Activated CD4-positive, alpha-beta T cell treated with anti-CD3 and anti-CD28 coated beads for 24 hours (primary cell): ENCODE data around the gene DMTF1.
A peak's percentile ranks its signal among the peaks of the same experiment; 100 is the strongest.
"Not testable (repeated sequence)": the region's sequence is repeated elsewhere in the genome, so short reads cannot be mapped to it uniquely, and the experiment has no call there.

Source experiments
- DNase-seq, 2 donors: peaks; one replicate each; pipeline ENCODE4 v3.0.0-alpha.2; 2020; ENCODE audit warnings: low read depth in 2 of 2

Gene DMTF1

GRCh38 chr7:87152112-87152896 lies at the start of gene DMTF1:
Gene DMTF1 (plus strand): TSS chr7:87152453. CDS start chr7:87164942, 12,489 bp downstream.
- DNase-seq = peak; percentile 77 to 82

DNA sequence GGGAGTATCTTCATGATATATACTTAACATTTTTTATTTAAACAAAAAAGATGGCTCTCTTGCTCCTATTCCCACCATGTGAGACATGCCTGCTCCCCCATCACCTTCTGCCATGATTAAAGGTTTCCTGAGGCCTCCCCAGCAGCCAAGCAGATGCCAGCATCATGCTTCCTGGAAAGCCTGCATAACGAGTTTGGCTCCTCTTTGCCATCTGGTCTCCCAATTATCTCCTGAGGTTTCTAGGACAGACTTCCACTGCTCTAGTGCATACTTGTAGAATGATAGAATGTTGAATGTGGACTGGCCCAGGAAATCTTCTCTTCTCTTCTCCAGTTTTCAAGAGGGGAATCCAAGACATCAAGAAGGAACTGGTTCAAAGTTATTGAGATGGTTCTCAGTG lies 46.9 kb upstream of the DMTF1 start:
- no peak for DNase-seq

- DNase-seq = no peak
These were observed 45.2 kb upstream of the DMTF1 start for GRCh38 chr7:87106974-87107612.

GRCh38 chr7:87107949-87108776 lies 44.1 kb upstream of the DMTF1 start:
- DNase-seq = no peak

DNA sequence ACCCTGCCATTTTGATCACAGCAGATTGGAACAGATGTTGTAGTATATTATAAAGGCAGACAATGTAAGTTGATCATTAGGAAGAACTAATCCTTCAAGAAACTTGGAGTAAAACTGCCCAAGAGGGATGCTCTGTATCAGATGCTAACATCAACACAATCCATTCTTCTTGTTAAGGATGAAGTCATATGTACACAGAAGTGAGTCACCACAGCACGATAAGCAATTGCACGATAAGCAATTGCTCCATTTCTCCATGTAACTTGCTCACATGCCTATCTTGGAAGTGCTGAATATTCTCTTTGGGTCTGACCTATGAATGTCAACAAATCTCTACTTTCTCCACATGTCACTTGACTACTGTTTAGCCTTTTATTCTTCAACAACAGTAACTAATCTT lies 41.5 kb upstream of the DMTF1 start:
- DNase-seq = no peak

DNA sequence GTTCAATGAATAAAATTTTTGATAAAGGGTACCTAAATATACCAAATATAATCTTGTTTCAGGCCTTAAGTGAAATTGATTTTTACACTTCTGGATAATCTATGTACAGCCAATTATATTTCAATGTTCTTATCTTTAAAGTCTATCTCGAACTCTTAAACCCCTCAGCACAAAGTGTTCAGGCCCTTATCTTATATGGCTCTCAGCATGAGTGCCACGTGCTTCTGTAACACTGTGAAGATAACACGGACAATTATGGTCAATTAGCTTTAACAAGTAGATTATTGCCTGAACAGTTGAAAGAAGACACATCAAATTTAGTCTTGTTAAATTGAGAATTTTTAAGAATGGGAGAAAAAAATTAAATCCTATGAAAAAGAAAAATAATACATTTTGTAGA lies 40.4 kb upstream of the DMTF1 start:
- DNase-seq = no peak

DNA sequence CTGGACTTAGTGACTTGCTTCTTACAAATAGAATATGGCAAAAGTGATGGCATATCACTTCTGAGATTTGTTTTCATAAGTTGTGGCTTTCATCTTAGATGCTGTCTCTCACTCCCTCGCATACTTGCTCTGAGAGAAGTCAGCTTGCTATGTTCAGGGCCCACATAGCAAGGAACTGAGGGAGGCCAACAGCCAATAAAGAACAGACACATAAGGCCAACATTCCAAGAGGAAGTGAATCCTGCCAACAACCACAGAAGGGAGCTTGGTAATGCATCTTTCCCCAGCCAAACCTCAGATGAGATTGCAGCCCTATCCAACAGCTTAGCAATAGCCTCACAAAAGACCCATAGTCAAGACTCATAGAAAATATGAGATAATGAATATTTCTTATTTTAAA lies 39.2 kb upstream of the DMTF1 start:
- DNase-seq = no peak

DNA sequence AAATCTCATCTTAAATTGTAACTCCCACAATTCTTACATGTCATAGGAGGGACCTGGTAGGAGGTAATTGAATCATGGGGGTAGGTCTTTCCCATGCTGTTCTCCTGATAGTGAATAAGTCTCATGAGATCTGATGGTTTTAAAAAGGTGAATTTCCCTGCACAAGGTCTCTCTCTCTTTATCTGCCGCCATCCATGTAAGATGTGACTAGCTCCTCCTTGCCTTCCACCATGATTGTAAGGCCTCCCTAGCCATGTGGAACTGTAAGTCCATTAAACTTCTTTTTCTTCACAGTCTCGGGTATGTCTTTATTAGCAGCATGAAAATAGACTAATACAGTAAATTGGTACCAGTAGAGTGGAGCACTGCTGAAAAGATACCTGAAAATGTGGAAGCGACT lies 38.3 kb upstream of the DMTF1 start:
- not testable (repeated sequence) for DNase-seq

- DNase-seq = not testable (repeated sequence)
These were observed 36.5 kb upstream of the DMTF1 start for GRCh38 chr7:87115772-87116171.

GRCh38 chr7:87116315-87116714 lies 35.9 kb upstream of the DMTF1 start:
- no peak for DNase-seq

GRCh38 chr7:87119581-87119980 lies 32.7 kb upstream of the DMTF1 start:
- DNase-seq = no peak

DNA sequence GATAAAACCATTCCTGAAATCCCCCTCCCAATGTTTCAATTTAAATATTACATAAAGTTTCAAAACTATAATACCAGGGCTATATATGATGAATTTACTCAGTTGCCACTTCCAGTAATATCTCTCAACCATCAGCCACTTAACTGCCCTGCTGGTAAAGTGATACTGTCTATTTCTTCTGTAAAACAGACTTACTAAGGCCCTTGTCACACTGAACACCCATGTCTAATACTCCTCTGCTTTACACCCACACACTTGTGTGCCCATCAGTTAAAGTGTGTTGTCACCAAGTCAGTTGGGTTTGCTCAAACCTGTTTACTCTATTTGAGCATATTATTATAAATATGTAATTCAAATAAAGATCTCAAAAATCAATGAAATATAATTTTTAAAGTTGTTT lies 29.1 kb upstream of the DMTF1 start:
- DNase-seq = no peak

DNA sequence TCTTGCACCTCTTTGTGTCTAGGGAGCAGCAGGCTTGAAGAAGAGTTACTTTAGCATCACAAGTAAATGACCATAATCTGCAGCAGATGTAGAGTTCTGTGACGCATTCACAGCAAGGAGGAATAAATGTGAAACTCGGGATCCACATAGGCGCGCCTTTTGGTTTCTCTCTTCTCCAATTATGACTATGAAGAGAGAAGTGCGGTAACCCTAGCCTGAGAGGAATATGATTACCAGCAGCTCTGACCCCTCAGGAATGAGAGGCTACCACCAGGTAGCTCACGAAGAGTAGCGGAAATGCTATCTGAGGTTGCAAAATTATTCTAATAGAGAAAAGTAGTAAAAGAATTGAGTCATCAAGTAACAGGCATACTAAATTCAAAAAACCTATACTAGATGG lies 25.2 kb upstream of the DMTF1 start:
- no peak for DNase-seq

GRCh38 chr7:87128861-87129267 lies 23.4 kb upstream of the DMTF1 start:
- no peak for DNase-seq

DNA sequence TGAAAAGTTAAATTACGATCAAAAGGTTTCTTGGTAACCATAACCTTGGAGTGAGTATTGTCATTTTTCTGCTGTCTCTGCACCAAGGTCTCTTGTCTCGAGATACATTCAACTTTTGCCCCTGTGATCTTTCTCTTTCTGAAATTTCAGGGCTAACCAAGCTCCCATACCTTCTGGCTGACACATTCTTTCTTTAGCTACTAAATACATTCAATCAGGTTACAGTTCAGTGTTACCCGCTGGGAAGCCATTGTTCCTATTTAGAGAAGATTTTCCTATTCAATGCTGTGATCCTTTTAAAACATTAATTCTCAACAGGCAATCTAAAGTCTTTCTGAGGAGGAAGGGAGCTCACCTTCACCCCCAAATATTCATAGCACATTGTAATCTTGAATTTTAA lies 22.9 kb upstream of the DMTF1 start:
- DNase-seq = no peak

- no peak for DNase-seq
These were observed 22.4 kb upstream of the DMTF1 start for GRCh38 chr7:87129848-87130247.

GRCh38 chr7:87131771-87132170 lies 20.5 kb upstream of the DMTF1 start:
- DNase-seq = no peak

- DNase-seq = no peak
These were observed 15.0 kb upstream of the DMTF1 start for GRCh38 chr7:87137271-87137670.

DNA sequence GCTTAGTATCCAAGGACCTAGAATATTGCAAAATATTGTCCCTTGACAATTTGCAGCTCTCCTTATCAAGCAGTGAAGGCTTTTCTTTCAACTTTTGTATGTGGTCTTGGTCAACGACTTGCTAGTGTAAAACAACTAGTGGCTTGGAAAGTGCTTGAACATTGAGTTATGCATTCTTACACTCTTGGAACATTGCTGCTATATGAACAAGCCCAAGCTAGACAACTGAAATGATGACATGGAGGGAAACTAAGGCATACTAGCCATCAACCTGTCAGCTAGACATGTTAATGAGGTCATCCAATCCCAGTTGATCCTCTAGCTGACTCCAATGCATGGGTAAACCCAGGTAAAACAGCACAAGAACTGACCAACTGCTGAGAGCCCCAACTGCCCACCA lies 12.7 kb upstream of the DMTF1 start:
- DNase-seq = no peak

GRCh38 chr7:87140271-87140748 lies 11.9 kb upstream of the DMTF1 start:
- DNase-seq = no peak

DNA sequence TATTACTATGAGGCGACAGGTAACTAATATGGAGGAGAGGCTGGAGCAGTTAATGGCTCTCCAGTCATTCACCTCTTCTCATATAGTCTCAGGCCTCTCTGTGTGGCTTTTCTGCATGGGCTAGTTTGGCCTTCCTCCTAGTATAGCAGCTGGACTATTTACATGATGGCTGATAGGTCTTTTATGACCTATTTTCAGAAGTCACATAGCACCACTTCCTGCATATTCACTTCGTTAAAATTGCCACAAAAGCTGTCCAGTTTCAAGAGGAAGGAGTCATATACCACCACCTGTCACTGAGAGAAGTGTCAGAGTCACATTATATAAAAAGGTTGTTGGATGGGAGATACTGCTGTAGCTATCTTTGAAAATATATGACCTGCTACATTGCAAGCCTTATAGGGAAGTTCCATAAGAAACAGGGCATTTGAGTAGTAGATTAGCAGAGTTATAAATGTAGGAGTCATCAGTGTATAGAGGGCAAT lies 8.0 kb upstream of the DMTF1 start:
- no peak for DNase-seq

GRCh38 chr7:87146740-87147386 lies 5.4 kb upstream of the DMTF1 start:
- DNase-seq = no peak
